Fibroblast of mammary gland (primary cell): ENCODE results near the gene LZTR1.

Experiments
- DNase-seq: peaks from one replicate; pipeline ENCODE4 v3.0.0-alpha.2; 2010; ENCODE audit warnings: low read depth
- H3K4me3 ChIP-seq: 2 replicates; pipeline ENCODE4 v1.5.1; 2011; ENCODE audit warnings: low read depth, mild to moderate bottlenecking, low read length, moderate library complexity; ENCODE audit not compliant: control insufficient read depth
- CTCF ChIP-seq: conservative IDR thresholded peaks from 2 replicates; pipeline ENCODE4 v1.5.1; 2011; ENCODE audit warnings: low read depth, low read length, inconsistent platforms; ENCODE audit not compliant: control insufficient read depth, insufficient read depth

Gene LZTR1

GRCh38 chr22:21009638-21010425 is 27.7 kb downstream of the LZTR1 start:
- TF ChIP-seq CTCF = no peak
- DNase-seq = peak; percentile 49
- no peak overlapping the region for H3K4me3 ChIP-seq

- TF ChIP-seq CTCF = no peak
- no peak for DNase-seq
- no peak overlapping the region for H3K4me3 ChIP-seq
Measured at GRCh38 chr22:21010426-21011113, 28.5 kb downstream of the LZTR1 start.

GRCh38 chr22:21012446-21013407 is 30.6 kb downstream of the LZTR1 start:
- no peak for DNase-seq
- no peak overlapping the region for H3K4me3 ChIP-seq
- TF ChIP-seq CTCF = no peak

GRCh38 chr22:21013657-21014201 is 31.6 kb downstream of the LZTR1 start:
- peak overlapping the region; percentile 53 for H3K4me3 ChIP-seq
- DNase-seq = no peak
- TF ChIP-seq CTCF = no peak

- TF ChIP-seq CTCF = no peak
- DNase-seq = peak; percentile 82
- peak overlapping the region; percentile 53 for H3K4me3 ChIP-seq
Measured at GRCh38 chr22:21014202-21014725, 32.2 kb downstream of the LZTR1 start.
